NCI-H524 treated with DMSO at 0.1 percent for 48 hours (cell line): ENCODE data around the gene PLIN5.

Experiments
- DNase-seq: peaks from one replicate; lab custom pipeline; 2025; lab: John Stamatoyannopoulos, UW

The PLIN5 gene

DNA sequence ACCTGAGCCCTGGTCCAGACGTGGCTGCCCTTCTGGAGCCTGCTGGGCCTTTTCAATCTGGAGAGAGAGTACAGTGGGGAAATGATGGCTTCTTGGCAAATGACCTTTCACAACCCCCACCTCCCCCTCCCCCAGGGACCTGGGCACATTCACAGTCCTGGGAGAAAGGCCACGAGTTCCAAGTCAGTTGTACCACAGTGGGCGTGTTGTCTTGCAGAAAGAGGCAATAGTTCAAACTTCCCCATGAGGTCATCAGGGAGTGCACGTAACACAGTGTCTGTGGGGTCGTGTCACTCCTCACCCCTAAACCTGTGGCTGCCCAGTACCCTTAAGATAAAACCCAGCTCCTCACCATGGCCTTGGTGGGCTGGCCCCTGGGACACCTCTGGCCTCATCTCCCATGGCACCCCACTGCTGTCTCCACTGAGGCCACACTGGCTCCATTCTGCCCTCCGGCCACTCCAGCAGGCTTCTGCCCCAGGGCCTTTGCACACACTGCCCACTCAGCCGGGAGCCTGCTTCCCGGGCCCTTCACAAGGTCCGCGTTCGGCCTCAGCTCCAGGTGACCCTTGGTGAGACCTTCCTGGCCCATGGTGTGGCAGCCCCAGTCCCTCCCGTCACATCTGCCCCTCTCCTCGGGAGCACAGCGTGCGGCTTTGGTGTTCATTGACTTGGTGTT, 30.0 kb downstream of the PLIN5 start:
- DNase-seq: no peak

DNA sequence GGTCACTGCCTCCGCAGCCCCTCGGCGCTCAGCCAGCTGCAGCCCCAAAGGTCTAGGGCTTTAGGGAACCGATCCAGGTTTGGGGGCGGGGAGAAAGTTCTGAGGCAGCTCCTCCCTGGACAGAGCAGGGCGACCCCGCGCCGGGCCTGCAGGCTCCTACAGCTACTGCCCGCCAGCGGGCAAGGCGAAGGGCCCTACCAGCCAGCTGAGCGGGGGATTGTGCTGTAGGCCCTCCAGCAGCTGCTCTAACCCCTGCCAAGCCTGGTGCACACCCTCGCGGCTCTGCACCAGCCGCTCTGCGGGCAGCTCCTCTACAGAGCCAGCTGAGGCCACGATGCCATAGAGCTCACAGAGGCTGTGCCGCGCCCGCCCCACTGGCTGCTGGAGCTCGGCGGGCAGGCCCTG, 30.7 kb downstream of the PLIN5 start:
- no peak for DNase-seq

DNA sequence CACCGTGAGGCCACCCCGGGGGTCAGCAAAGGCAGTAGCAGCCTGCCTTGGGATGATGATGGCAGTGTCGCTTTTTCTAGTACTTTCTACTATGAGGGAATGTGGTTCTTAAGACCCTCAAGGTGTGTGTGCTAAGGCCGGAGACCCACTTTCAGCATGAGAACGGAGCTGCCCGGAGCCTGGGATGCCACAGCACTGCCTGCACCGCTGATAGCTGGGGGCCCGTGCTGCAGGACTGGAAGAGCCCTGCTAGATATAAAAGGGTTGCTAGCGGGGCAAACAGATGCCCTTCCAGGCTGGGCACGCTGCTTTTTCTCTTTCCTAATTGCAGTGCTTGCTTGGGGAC, 31.2 kb downstream of the PLIN5 start:
- DNase-seq: no peak

DNA sequence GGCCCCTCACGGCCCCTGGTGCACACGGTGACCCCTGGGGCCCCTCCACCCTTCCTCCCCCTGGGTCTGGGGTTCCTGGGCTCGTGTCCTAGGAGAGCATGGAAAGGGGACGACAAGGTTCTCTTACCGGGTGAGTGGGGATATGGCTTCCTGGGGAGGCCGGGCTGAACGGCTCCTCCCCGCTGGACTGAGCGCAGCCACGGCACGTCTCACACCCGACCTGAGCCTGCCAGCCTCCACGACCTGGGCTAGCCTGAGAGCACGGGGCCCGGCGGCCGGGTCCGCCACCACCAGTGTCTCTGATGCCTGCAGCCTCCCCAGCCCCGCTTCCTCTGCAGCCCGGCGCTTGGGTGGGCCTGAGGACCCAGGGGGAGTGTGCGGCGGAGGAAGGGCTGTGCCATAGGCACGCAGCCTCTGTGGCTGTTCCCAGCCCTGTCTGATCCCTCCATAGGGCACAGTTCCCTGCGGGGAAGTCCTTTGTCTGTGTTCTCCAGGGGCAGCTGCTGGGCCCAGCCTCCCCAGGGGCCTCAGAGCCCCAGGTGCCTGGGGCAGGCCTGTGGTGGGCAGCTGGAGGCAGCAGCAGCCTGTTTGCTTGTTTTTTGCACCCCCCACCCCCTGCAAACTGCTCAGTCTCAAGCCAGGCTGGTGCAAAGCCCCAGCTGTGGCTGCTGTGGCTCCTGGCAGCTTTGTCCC, 31.7 kb downstream of the PLIN5 start:
- no peak for DNase-seq

DNA sequence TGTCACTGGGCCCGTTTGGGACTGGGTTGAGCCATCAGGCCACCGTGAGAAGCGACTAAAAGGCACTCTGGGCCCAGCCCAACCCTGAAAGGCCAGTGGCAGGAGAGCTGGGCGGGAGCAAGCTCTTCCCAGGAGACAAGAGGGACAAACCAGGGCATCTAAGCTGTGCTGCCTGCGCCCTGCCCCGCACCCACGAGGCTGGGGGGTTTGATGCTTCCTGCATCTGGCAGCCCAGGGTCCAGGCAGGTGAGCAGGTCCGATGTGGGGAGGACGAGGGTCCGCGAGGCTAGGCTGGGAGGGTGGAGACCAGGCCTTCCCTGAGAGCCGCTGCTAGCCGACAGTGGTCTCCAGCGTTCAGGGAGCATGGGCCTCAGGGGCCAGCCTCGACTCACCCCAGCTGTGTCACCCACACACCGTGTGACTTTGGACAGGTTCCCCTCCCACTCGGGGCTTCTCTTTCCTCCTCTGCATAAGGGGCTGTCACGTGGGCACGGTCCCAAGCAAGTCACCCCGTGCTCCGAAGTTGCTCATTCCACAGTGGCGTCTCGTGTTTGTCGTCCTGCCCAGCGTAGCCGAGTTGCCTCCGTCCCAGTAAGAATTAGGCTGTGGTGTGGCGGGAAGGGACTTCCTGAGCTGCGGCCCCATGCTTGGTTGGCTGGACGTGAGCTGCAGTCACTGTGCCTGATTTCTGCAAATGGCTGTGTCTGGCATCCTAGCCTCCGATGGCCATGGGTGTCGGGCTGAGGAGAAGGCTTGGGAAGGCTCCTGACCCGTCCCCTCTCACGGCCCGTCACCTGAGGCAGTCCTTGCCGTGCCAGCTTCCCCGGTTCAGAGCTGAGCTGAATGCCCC, 32.5 kb downstream of the PLIN5 start:
- no peak for DNase-seq

DNA sequence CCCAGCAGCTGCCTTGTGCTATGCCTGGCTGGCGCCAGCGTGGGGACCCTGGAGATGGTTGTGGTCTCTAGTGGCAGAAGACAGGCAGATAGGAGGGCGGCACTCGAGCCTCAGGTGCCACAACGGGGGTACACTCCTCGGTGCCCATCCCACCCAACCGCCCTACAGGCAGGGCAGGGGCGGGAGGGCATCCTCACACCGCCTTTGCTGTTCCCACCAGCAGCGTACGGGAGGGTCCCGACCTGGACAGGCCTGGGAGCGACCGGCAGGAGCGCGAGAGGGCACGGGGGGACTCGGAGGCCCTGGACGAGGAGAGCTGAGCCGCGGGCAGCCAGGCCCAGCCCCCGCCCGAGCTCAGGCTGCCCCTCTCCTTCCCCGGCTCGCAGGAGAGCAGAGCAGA, 33.3 kb downstream of the PLIN5 start:
- DNase-seq: no peak

DNA sequence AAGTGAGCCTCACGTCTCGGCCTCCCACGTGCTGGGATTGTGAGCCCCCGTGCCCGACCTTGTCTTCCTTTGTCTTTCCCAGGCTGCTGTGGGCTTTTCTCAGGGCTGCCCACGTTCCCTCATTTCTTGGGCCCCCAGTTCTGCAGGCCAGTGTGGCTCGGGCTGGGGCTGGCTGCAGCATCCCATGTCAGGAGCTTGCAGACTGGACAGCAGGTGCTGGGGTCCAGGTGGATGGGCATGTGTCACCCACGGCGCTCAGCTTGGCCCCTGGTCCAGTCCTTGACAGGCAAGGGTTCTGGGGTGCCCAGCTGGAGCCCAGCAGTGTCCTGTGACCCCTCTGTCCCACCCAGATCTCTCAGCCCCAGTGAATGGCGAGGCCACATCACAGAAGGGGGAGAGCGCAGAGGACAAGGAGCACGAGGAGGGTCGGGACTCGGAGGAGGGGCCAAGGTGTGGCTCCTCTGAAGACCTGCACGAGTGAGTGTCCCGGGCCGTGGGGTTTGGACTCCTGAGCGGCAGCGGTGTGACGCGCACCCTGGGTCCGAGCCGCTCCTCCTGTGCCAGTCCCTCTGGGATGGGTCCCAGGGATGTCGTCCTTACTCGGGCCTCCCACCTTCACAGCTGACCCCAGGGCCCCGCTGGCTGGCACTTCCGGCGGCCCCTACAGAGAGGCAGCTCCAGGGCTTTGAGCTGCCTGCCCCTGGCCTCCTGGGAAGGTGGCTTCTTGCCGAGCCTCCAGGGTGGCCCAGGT, 34.0 kb downstream of the PLIN5 start:
- no peak for DNase-seq

DNA sequence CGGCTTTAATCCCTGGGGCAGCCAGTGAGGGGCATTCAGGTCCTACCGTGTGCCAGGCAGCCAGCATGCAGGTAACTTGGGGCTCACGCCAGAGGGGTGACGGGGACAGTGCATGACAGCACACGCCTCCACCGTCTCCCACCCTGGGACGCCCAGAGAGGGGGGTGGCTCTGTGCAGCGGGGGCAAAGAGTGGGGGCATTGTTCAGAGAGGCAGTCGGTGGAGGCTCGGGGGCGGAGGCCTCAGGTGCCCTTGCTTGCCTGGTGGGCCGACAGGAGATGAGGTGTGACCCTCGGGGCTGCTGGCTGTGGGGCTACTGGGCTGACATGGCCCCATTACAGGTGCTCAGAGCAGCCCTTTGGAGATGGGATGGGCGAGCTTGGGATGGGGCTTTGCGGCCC, 35.2 kb downstream of the PLIN5 start:
- DNase-seq: no peak

DNA sequence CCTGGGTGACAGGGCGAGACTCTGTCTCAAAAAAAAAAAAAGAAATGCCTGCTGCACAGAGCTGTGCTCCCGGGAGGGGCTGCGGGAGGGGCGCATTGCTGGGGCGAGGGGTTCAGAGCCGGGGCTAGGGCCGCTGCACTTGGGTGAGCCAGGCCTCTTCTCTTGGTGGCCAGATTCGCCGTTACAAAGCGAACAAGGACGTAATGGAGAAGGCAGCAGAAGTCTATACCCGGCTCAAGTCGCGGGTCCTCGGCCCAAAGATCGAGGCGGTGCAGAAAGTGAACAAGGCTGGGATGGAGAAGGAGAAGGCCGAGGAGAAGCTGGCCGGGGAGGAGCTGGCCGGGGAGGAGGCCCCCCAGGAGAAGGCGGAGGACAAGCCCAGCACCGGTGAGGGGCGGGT, 35.7 kb downstream of the PLIN5 start:
- no peak for DNase-seq

DNA sequence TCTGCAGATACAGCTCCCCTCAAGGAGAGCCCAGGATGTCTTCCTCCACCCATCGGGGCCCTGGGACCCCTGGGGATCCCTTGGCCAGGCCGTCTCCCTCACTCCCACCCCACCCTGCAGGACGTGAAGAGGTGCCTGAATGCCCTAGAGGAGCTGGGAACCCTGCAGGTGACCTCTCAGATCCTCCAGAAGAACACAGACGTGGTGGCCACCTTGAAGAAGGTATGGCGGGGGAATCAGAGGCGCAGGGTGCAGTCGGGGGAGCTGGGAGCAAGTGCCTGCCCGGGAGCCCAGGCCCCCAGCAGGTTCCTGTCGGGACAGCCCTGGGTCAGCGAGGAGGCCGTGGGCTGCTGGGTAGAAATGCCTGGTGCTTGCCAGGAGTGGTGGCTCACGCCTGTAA, 36.3 kb downstream of the PLIN5 start:
- DNase-seq: no peak

DNA sequence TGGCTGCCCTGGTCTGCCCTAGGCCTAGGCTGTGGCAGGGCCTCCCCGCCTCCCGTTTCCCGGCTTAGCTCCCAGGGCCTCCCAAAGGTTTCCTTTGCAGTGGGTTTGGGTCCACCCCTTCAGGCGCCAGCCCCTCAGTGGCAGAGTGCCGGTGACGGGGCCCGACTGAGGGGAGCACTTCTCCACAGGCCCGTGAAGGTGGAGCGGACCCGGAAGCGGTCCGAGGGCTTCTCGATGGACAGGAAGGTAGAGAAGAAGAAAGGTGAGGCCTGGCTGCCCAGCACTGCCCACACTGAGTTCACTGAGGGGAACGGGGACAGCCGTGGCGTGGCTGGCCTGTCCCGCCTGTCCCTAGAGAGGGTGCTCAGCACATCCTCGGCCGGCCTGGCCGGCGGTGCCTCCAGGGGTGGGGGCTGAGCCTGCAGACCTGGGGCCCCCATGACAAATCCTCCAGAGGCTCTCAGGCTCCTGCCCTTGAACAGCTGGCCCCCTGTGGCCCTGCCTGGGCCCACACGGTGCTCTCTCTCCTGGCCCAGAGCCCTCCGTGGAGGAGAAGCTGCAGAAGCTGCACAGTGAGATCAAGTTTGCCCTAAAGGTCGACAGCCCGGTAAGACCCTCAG, 37.1 kb downstream of the PLIN5 start:
- DNase-seq: no peak

DNA sequence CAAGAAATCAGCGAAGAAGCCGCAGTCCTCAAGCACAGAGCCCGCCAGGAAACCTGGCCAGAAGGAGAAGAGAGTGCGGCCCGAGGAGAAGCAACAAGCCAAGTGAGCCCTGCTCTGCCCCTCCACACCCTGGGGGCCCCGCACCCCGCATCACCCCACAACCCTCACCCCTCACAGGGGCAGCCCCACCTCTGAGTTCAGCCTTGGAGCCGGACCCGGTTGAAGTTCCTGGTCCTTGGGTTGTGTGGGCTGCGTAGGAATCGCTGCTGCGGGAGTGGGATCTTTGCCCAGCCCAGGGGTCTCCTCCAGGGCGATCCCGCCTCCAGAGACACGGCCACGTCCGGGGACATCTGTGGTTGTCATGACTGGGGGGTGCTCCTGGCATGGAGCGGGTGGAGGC, 38.7 kb downstream of the PLIN5 start:
- DNase-seq: no peak

DNA sequence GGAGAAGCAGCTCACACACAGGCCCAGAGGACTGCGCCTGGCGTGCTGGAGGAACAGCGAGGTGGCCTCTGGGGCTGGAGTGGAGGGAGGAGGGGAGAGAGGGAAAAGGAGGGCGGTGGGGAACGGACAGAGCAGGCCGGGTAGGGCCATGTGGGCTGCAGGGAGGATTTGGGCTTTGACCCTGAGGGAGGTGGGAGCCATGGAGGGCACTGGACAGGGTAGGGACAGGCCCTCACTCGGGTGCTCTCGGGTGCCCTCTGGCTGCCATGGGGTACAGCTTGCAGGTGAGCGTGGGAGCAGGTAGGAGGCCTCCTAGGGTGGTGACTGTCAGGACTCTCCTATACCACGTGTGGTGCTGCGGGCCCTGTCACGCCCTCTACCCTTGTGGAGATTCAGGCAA, 39.6 kb downstream of the PLIN5 start:
- DNase-seq: no peak

DNA sequence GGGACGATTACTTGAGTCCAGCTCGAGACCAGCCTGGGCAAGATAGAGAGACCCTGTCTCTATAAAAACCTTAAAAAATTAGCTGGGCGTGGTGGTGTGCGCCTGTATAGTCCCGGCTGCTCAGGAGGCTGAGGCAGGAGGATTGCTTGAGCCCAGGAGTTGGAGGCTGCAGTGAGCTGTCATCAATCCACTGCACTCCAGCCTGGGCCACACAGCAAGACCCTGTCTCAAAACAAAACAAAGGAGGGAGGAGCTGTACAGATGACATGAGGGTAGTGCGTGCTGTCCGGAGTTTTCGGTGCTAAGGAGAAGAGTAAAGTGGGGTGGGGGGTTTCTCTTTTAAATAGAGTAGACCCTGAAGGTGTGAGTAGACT, 40.3 kb downstream of the PLIN5 start:
- DNase-seq: no peak

DNA sequence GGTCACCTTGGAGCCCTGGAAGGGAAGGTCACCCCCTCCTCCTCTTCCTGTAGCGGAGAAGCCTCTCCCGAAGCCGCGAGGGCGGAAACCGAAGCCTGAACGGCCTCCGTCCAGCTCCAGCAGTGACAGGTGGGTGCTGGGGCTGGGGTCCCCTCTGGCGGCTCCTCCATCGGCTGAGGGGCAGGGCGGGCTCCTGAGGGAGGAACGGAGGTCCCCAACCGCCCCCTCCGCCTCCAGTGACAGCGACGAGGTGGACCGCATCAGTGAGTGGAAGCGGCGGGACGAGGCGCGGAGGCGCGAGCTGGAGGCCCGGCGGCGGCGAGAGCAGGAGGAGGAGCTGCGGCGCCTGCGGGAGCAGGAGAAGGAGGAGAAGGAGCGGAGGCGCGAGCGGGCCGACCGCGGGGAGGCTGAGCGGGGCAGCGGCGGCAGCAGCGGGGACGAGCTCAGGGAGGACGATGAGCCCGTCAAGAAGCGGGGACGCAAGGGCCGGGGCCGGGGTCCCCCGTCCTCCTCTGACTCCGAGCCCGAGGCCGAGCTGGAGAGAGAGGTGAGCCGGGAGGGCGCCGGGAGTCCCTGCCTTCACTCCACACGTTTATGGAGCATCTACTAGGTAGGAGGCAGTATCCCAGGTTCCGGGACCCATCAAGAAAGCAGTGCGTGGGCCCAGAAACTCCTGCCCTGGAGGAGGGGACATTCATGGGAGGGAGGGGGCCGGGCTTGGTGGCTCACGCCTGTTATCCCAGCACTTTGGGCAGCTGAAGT, 40.9 kb downstream of the PLIN5 start:
- DNase-seq: no peak

DNA sequence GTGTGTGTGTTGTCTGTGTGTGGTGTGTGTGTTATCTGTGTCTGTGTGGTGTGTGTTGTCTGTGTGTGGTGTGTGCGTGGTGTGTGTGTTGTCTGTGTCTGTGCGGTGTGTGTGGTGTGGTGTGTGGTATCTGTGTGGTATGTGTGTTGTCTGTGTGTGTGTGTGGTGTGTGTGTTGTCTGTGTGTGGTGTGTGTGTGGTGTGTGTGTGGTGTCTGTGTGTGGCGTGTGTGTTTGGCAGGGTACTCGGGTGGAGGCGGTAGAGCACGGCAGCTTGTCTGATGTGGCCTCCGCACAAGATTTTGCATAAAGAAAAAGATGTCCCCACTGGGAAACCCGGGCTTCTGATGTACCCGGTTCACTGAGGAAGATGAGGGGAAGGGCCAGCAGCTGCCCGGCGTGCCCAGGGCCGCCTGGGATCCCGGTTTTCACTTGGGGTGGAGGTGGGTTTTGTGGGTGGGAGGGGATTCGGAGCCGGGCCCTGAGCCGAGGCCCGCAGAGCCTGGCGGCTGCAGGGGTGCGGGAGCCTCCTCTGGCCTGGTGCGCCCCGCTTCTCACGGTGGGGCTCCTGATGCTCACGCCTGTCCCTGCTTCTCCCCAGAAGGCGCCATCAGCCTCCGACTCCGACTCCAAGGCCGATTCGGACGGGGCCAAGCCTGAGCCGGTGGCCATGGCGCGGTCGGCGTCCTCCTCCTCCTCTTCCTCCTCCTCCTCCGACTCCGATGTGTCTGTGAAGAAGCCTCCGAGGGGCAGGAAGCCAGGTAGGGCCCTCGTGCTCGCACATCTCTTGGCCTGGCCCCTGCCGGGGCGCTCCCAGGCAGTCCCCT, 41.7 kb downstream of the PLIN5 start:
- no peak for DNase-seq

DNA sequence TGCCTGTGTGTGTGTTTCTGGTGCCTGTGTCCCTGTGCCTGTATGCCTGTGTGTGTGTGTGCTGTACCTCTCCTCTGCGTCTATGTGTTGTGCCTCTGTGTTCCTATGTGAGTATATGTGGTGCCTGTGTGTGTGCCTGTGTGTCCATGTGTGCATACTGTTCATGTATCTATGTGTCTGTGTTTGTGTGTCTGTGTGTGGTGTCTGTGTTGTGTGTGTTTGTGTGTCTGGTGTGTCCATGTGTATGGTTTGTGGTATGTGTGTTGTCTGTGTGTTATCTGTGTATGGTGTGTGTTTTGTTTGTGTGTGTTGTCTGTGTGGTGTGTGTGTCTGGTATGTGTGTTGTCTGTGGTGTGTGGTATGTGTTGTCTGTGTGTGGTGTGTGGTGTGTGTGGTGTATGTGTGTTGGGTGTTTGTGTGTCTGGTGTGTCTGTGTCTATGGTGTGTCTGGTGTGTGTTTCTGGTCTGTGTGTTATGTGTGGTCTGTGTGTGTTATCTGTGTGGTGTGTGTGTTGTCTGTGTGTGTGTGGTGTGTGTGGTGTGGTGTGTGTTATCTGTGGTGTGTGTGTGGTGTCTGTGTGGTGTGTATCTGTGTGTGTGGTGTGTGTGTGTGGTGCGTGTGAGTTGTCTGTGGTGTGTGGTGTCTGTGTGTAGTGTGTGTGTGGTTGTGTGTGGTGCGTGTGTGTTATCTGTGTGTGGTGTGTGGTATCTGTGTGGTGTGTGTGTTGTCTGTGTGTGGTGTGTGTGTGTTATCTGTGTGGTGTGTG, 42.5 kb downstream of the PLIN5 start:
- no peak for DNase-seq

DNA sequence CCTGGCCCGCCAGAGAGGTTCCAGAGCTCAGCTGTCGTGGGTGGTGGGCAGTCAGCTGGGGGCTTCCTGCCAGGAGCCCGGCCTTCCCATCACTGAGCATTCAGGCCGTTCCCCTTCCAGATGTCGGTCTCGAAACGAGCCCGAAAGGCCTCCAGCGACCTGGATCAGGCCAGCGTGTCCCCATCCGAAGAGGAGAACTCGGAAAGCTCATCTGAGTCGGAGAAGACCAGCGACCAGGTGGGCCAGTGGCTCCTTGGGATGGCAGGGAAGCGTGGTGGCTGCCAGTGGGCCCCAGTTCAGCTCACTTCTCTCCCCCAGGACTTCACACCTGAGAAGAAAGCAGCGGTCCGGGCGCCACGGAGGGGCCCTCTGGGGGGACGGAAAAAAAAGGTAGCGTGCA, 43.6 kb downstream of the PLIN5 start:
- no peak for DNase-seq

DNA sequence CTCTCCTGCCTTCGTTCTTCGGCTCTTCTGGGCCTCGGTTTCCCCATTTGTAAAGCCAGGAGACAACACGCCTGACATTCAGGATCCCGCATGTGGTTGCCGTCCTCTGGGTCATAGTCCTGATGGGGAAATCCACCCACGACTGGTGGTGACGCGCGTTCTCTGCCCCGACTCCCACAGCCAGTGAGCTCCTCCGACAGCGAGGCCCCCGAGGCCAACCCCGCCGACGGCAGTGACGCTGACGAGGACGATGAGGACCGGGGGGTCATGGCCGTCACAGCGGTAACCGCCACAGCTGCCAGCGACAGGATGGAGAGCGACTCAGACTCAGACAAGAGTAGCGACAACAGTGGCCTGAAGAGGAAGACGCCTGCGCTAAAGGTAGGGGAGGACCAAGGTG, 46.5 kb downstream of the PLIN5 start:
- no peak for DNase-seq

DNA sequence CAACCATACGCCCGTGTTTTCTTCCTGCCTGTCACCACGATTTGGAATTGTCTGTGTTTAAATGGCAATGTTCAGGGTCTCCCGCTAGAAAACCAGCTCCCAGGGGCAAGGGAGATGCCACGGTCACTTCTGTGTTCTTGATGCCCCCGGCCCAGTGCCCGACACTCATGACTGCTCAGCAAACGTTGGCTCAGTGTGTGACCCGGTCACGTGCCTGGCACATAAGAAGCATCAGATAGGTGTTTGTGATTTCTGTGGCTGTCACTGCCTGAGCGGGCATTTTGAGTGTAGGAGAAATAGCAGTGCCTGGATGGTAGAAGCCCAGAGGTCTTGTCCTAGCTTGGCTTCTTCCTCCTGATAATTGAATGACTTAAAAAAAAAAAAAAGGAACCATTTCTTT, 47.5 kb downstream of the PLIN5 start:
- no peak for DNase-seq
